Endodermal cell (in vitro differentiated cells): Measurements from ENCODE around the gene FHOD1. TPM values are rescaled to one million over a fixed set of nuclear protein-coding genes. Genes with fewer than 3 reads are reported as not detected.

Experiments
- DNase-seq: peaks from one replicate; pipeline ENCODE4 v3.0.0-alpha.2; 2017
- H3K27ac ChIP-seq: 2 replicates; pipeline ENCODE4 v1.5.1; 2013; ENCODE audit warnings: mild to moderate bottlenecking, low read depth, low read length, moderate library complexity
- H3K27me3 ChIP-seq: 2 replicates; pipeline ENCODE4 v1.6.1; 2013; ENCODE audit warnings: mild to moderate bottlenecking, low read length, moderate library complexity; ENCODE audit not compliant: insufficient read depth, control insufficient read depth, poor library complexity, severe bottlenecking
- H3K36me3 ChIP-seq: 2 replicates; pipeline ENCODE4 v1.7.0; 2013; ENCODE audit warnings: mild to moderate bottlenecking, low read length, moderate library complexity; ENCODE audit not compliant: control insufficient read depth, insufficient read depth
- H3K4me1 ChIP-seq: one replicate; pipeline ENCODE4 v1.7.0; 2013; ENCODE audit warnings: low read length; ENCODE audit not compliant: control insufficient read depth, insufficient read depth
- H3K4me3 ChIP-seq: 2 replicates; pipeline ENCODE4 v1.5.1; 2013; ENCODE audit warnings: mild to moderate bottlenecking, low read length, moderate library complexity
- H3K9ac ChIP-seq: 2 replicates; pipeline ENCODE4 v1.6.1; 2013; ENCODE audit warnings: mild to moderate bottlenecking, low read length, moderate library complexity; ENCODE audit not compliant: poor library complexity, severe bottlenecking; ENCODE audit errors: extremely low read depth
- H3K9me3 ChIP-seq: 2 replicates; pipeline ENCODE4 v1.6.1; 2013; ENCODE audit warnings: mild to moderate bottlenecking, low read length, moderate library complexity; ENCODE audit not compliant: control insufficient read depth
- H3K27ac Mint-ChIP-seq: 2 replicates; pipeline ENCODE4 v1.8.0; 2020; ENCODE audit warnings: mixed read lengths
- H3K27me3 Mint-ChIP-seq: 2 replicates; pipeline ENCODE4 v1.8.0; 2021; ENCODE audit warnings: mild to moderate bottlenecking, mixed read lengths; ENCODE audit not compliant: insufficient read depth
- H3K36me3 Mint-ChIP-seq: 2 replicates; pipeline ENCODE4 v1.8.0; 2020; ENCODE audit warnings: low read depth, mixed read lengths
- H3K4me1 Mint-ChIP-seq: 2 replicates; pipeline ENCODE4 v1.8.0; 2020; ENCODE audit warnings: mixed read lengths
- H3K4me3 Mint-ChIP-seq: 2 replicates; pipeline ENCODE4 v1.8.0; 2020; ENCODE audit warnings: mild to moderate bottlenecking, moderate library complexity, mixed read lengths
- H3K9me3 Mint-ChIP-seq: 2 replicates; pipeline ENCODE4 v1.8.0; 2020; ENCODE audit warnings: mild to moderate bottlenecking, mixed read lengths
- WGBS, 2 experiments: methylation state at CpG; one replicate each; pipeline versions ENCODE4 v1.1.5 to v1.1.7; 2013; ENCODE audit warnings: missing lambda C conversion rate in 2 of 2, mixed read lengths in 1 of 2; ENCODE audit not compliant: insufficient coverage in 1 of 2, insufficient read length in 1 of 2; 5-methylcytosine and 5-hydroxymethylcytosine counted together
- total RNA-seq, 2 donors: library from RNA; stranded (reverse); fragmentation: NEBNext Ultra II Directional in 1 of 2; extraction: Animal tissue kit (Norgen Biotek cat#: 25700) in 1 of 2; gene quantifications; 2 replicates in 1 of 2; 3 replicates in 1 of 2; pipeline ENCODE4 v1.2.1, GENCODE V29; 2021
- TF ChIP-seq, protein P1 (sequence below): fragments of 200-600 bp; sonication (generic); conservative IDR thresholded peaks from 2 replicates; pipeline ENCODE4 v1.5.0; 2021; ENCODE audit warnings: antibody characterized with exemption, mild to moderate bottlenecking

Gene FHOD1
- total RNA-seq, 2 donors from 2014 or later, result 51.7 to 71.9 TPM

DNA sequence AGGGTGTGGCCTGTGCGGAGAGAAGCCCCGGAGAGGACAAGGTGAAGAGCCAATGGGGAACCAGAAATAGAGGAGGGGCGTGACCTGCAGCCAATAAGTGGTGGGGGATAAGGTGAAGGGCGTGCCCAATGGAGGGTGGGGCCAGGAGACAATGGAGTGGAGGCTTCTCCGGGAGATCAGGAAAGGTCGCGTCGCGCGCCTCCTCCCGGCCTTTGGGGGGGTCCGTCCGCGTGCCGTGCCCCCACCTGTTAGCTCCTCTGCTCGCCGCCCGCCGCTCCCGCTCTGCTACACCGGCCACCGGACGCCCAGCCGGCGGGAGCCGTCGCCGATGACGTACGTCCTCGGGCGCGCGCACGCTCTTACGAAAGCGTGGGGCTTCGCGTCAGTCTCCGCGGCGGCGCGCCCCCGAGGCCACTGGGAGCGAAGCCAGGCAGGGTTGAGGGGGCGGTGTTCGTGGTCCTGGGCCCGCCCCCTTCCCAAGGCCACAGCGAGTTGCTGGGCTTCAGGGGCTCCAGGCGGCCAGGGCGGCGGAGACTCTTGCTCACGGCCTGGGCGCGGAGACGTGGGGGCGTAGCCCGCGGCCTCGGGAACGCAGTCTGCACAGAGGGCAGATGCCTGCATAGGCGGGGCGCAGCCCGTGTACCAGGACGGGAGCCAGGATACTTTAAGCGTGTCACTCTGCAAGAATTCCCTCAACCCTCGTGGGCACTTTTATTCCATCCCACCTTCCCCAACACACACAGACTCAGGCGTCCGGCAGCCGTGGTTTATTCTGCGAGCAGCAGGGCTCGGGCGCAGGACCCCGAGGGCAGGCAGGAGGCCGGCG lies 63.4 kb downstream of the FHOD1 start, which contains the start of gene MATCAP1:
Gene MATCAP1, minus strand, starts transcription at position 337 of the 826 bp plus-strand sequence. CDS start 3,353 bp downstream, outside the sequence.
- H3K4me3 ChIP-seq, result peak within 1 kb of the TSS; percentile 84
- H3K4me3 Mint-ChIP-seq, result no peak within 1 kb of the TSS
- H3K27me3 ChIP-seq, result peaks cover 26% of the 10 kb centered on the region
- peaks cover 7% of the 10 kb centered on the region for H3K36me3 ChIP-seq
- peaks cover 6% of the 10 kb centered on the region for H3K4me1 ChIP-seq
- no peaks in the 10 kb centered on the region for H3K9me3 Mint-ChIP-seq
- TF ChIP-seq, protein P1, sequence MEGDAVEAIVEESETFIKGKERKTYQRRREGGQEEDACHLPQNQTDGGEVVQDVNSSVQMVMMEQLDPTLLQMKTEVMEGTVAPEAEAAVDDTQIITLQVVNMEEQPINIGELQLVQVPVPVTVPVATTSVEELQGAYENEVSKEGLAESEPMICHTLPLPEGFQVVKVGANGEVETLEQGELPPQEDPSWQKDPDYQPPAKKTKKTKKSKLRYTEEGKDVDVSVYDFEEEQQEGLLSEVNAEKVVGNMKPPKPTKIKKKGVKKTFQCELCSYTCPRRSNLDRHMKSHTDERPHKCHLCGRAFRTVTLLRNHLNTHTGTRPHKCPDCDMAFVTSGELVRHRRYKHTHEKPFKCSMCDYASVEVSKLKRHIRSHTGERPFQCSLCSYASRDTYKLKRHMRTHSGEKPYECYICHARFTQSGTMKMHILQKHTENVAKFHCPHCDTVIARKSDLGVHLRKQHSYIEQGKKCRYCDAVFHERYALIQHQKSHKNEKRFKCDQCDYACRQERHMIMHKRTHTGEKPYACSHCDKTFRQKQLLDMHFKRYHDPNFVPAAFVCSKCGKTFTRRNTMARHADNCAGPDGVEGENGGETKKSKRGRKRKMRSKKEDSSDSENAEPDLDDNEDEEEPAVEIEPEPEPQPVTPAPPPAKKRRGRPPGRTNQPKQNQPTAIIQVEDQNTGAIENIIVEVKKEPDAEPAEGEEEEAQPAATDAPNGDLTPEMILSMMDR, result no peak
- peaks cover 14% of the 10 kb centered on the region for H3K4me1 Mint-ChIP-seq
- H3K27ac ChIP-seq, result peak within 1 kb of the TSS; percentile 99
- peak within 1 kb of the TSS; percentile 82 for H3K9ac ChIP-seq
- 0% methylated on average over 37 to 77 of the region's 77 CpGs for WGBS, 2 experiments
- H3K27ac Mint-ChIP-seq, result no peak within 1 kb of the TSS
- H3K9me3 ChIP-seq, result no peaks in the 10 kb centered on the region
- peak; percentile 97 for DNase-seq
- H3K36me3 Mint-ChIP-seq, result no peaks in the 10 kb centered on the region
- peaks cover 25% of the 10 kb centered on the region for H3K27me3 Mint-ChIP-seq

DNA sequence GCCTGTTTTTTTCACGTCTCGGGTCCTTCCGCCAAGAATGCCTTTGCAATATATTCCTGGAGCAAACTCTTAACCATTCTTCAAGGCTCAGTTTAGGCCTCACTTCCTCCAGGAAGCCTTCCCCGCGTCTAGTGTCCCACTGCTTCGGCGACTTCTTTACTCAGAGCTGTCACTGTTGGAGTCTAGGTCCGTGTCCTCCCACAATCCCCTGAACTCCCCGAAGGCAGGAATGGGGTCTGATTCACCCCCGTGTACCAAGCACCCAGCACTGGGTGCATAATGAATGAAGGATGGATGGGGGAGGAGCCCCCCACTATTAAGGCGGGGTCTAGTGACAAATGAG lies 64.0 kb downstream of the FHOD1 start:
- Histone ChIP-seq H3K9me3 (no peaks in the 10 kb centered on the region), H3K4me3 (peak overlapping the region; percentile 84), H3K9ac (peak overlapping the region; percentile 82), H3K27ac (peak overlapping the region; percentile 99), H3K4me1 (peaks cover 6% of the 10 kb centered on the region), H3K36me3 (peaks cover 7% of the 10 kb centered on the region), H3K27me3 (peaks cover 29% of the 10 kb centered on the region)
- 13 to 15% methylated on average over 6 to 11 of the region's 11 CpGs for WGBS, 2 experiments
- Mint-ChIP-seq H3K4me1 (peaks cover 14% of the 10 kb centered on the region), H3K27me3 (peaks cover 25% of the 10 kb centered on the region), H3K36me3 (no peaks in the 10 kb centered on the region), H3K27ac (no peak overlapping the region), H3K4me3 (no peak overlapping the region), H3K9me3 (no peaks in the 10 kb centered on the region)
- no peak for DNase-seq
- TF ChIP-seq, protein P1, result no peak

DNA sequence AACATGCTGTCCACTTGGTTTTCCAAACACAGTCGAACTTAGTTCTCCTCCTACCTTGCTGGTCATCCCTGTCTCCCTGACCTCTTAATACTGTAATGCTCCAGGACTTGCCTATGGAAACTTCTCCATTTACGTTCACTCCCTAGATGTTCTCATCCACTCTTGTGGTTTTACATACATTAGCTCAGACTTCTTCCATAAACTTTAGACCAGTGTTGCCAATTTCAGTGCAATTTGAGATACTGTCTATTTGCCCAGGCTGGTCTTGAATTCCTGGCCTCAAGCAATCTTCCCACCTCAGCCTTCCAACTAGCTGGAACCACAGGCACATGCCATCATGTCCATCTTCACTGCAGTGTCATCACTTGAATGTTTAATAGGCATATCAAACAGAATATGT lies 65.0 kb downstream of the FHOD1 start:
- peaks cover 35% of the 10 kb centered on the region for H3K27me3 ChIP-seq
- H3K27me3 Mint-ChIP-seq, result peaks cover 31% of the 10 kb centered on the region
- H3K9me3 ChIP-seq, result no peaks in the 10 kb centered on the region
- no peaks in the 10 kb centered on the region for H3K36me3 Mint-ChIP-seq
- peaks cover 17% of the 10 kb centered on the region for H3K4me1 Mint-ChIP-seq
- no peak overlapping the region for H3K27ac Mint-ChIP-seq
- no peaks in the 10 kb centered on the region for H3K9me3 Mint-ChIP-seq
- H3K36me3 ChIP-seq, result peaks cover 7% of the 10 kb centered on the region
- no peak for DNase-seq
- H3K27ac ChIP-seq, result no peak overlapping the region
- 90 to 100% methylated on average over 1 to 2 of the region's 2 CpGs for WGBS, 2 experiments
- no peak overlapping the region for H3K9ac ChIP-seq
- TF ChIP-seq, protein P1, result no peak
- peaks cover 6% of the 10 kb centered on the region for H3K4me1 ChIP-seq
- H3K4me3 ChIP-seq, result peak overlapping the region; percentile 84
- H3K4me3 Mint-ChIP-seq, result no peak overlapping the region
